Activated CD4-positive, alpha-beta T cell treated with anti-CD3 and anti-CD28 coated beads for 36 hours (primary cell): ENCODE results near the gene ECD. TPM values are rescaled to one million over a fixed set of nuclear protein-coding genes. Genes with fewer than 3 reads are reported as not detected.
A peak's percentile ranks its signal among the peaks of the same experiment; 100 is the strongest.
"Not testable (repeated sequence)": the region's sequence is repeated elsewhere in the genome, so short reads cannot be mapped to it uniquely, and the experiment has no call there.

Experiments used
- ATAC-seq: fragments of 200-7000 bp; cut with Tn5 transposase; one replicate; pipeline ENCODE4 v1.10.0; 2021; ENCODE audit warnings: mild to moderate bottlenecking, moderate library complexity
- CTCF ChIA-PET: fragments of 350-600 bp; sonication (Branson Sonifier 250); formaldehyde crosslinking; loops from one replicate; lab custom pipeline; 2021; ENCODE audit warnings: antibody characterized with exemption; lab: Charles Lee
- POLR2A ChIA-PET: fragments of 350-600 bp; sonication (Branson Sonifier 250); formaldehyde crosslinking; loops from one replicate; lab custom pipeline; 2021; ENCODE audit warnings: antibody characterized with exemption, inconsistent platforms; lab: Charles Lee
- DNase-seq: peaks from one replicate; pipeline ENCODE4 v3.0.0-alpha.2; 2020
- H3K27ac Mint-ChIP-seq: one replicate; pipeline ENCODE4 v1.8.0; 2021; ENCODE audit warnings: mixed read lengths
- H3K27me3 Mint-ChIP-seq: one replicate; pipeline ENCODE4 v1.8.0; 2021; ENCODE audit warnings: mixed read lengths
- H3K36me3 Mint-ChIP-seq: one replicate; pipeline ENCODE4 v1.8.0; 2021; ENCODE audit warnings: low read depth, mixed read lengths
- H3K4me1 Mint-ChIP-seq: one replicate; pipeline ENCODE4 v1.8.0; 2021; ENCODE audit warnings: mixed read lengths
- H3K4me3 Mint-ChIP-seq: one replicate; pipeline ENCODE4 v1.8.0; 2021; ENCODE audit warnings: mild to moderate bottlenecking, moderate library complexity, mixed read lengths
- H3K9me3 Mint-ChIP-seq: one replicate; pipeline ENCODE4 v1.8.0; 2021; ENCODE audit warnings: low read depth, mixed read lengths
- intact Hi-C, 2 experiments: fragments of 100-400 bp; cut with DNase I in 1 of 2; cut with micrococcal nuclease in 1 of 2; formaldehyde crosslinking; loops; one replicate each; pipeline versions ENCODE4 v1.14.2 to v1.15.1; 2022 to 2024; cut with DNase I, micrococcal nuclease
- total RNA-seq, 2 experiments: library from RNA; stranded (reverse); gene quantifications; one replicate each; pipeline ENCODE4 v1.2.3, GENCODE V29; 2021

ECD gene
- total RNA-seq, 2 experiments from 2014 or later = 41.0 to 50.7 TPM

GRCh38 chr10:73126343-73126742 lies 41.5 kb downstream of the ECD start:
- Mint-ChIP-seq H3K9me3 (no peaks in the 10 kb centered on the region), H3K27ac (no peak overlapping the region), H3K27me3 (no peaks in the 10 kb centered on the region), H3K4me1 (no peaks in the 10 kb centered on the region), H3K4me3 (no peak overlapping the region), H3K36me3 (peaks cover 23% of the 10 kb centered on the region)
- ATAC-seq = no peak
- intact Hi-C loops = no loop called here
- no peak for DNase-seq
- ChIA-PET CTCF (no interaction called here), POLR2A (no interaction called here)

- H3K4me3 Mint-ChIP-seq = no peak overlapping the region
- intact Hi-C loops = no loop called here
- no peaks in the 10 kb centered on the region for H3K9me3 Mint-ChIP-seq
- ATAC-seq (no peak), DNase-seq (no peak)
- ChIA-PET CTCF (interaction anchor here (0.6 kb wide), 1 partner anchor 48 kb away, joined by 3 read pairs; no protein-coding TSS in a partner anchor), POLR2A (no interaction called here)
- H3K4me1 Mint-ChIP-seq = peaks cover 6% of the 10 kb centered on the region
- H3K36me3 Mint-ChIP-seq = peaks cover 10% of the 10 kb centered on the region
- no peak overlapping the region for H3K27ac Mint-ChIP-seq
- no peaks in the 10 kb centered on the region for H3K27me3 Mint-ChIP-seq
These were observed 47.9 kb downstream of the ECD start for GRCh38 chr10:73119952-73120351.

- Mint-ChIP-seq H3K27me3 (no peaks in the 10 kb centered on the region), H3K27ac (peak overlapping the region; percentile 22), H3K4me3 (no peak overlapping the region), H3K4me1 (peaks cover 6% of the 10 kb centered on the region), H3K36me3 (peaks cover 10% of the 10 kb centered on the region), H3K9me3 (no peaks in the 10 kb centered on the region)
- ChIA-PET POLR2A (no interaction called here), CTCF (interaction anchor here (0.6 kb wide), 1 partner anchor 49 kb away, joined by 3 read pairs; no protein-coding TSS in a partner anchor)
- intact Hi-C loops = no loop called here
- ATAC-seq (no peak), DNase-seq (no peak)
These were observed 48.4 kb downstream of the ECD start for GRCh38 chr10:73119457-73119856.

GRCh38 chr10:73117976-73118743 lies 49.6 kb downstream of the ECD start:
- H3K4me3 Mint-ChIP-seq = no peak overlapping the region
- intact Hi-C loops = no loop called here
- DNase-seq = no peak
- H3K36me3 Mint-ChIP-seq = peaks cover 6% of the 10 kb centered on the region
- H3K9me3 Mint-ChIP-seq = no peaks in the 10 kb centered on the region
- ChIA-PET POLR2A (no interaction called here), CTCF (interaction anchor here (1.2 kb wide), 1 partner anchor 41 kb away, joined by 4 read pairs; no protein-coding TSS in a partner anchor)
- peak; percentile 30 for ATAC-seq
- no peak overlapping the region for H3K27ac Mint-ChIP-seq
- H3K4me1 Mint-ChIP-seq = peaks cover 6% of the 10 kb centered on the region
- no peaks in the 10 kb centered on the region for H3K27me3 Mint-ChIP-seq

GRCh38 chr10:73116017-73116416 lies 51.8 kb downstream of the ECD start:
- Mint-ChIP-seq H3K4me1 (peaks cover 11% of the 10 kb centered on the region), H3K9me3 (no peaks in the 10 kb centered on the region), H3K27me3 (no peaks in the 10 kb centered on the region), H3K27ac (no peak overlapping the region), H3K4me3 (no peak overlapping the region), H3K36me3 (peaks cover 2% of the 10 kb centered on the region)
- DNase-seq (no peak), ATAC-seq (no peak)
- ChIA-PET CTCF (no interaction called here), POLR2A (no interaction called here)
- intact Hi-C loops = no loop called here

- intact Hi-C loops = loop anchor here in 1 of 2 experiments (5.0 kb wide), 1 partner anchor 54 kb away; the partner anchor contains the start of genes ECD and FAM149B1
- H3K4me1 Mint-ChIP-seq = peaks cover 20% of the 10 kb centered on the region
- ATAC-seq (no peak), DNase-seq (no peak)
- H3K9me3 Mint-ChIP-seq = peaks cover 6% of the 10 kb centered on the region
- H3K36me3 Mint-ChIP-seq = peaks cover 19% of the 10 kb centered on the region
- no peaks in the 10 kb centered on the region for H3K27me3 Mint-ChIP-seq
- CTCF ChIA-PET = interaction anchor here (1.0 to 1.4 kb wide), 2 partner anchors 18 to 45 kb away, joined by 3 to 4 read pairs; no protein-coding TSS in a partner anchor
- no peak overlapping the region for H3K4me3 Mint-ChIP-seq
- POLR2A ChIA-PET = no interaction called here
- no peak overlapping the region for H3K27ac Mint-ChIP-seq
These were observed 54.3 kb downstream of the ECD start for GRCh38 chr10:73113551-73113950.

GRCh38 chr10:73112032-73112431 lies 55.8 kb downstream of the ECD start:
- Mint-ChIP-seq H3K4me1 (peaks cover 14% of the 10 kb centered on the region), H3K36me3 (peaks cover 24% of the 10 kb centered on the region)
- ChIA-PET CTCF (interaction anchor here (3.1 to 5.5 kb wide), 2 partner anchors 12 to 16 kb away, joined by 14 to 47 read pairs; partner anchors contain the start of gene P4HA1), POLR2A (interaction anchor here (0.6 kb wide), 1 partner anchor 16 kb away, joined by 3 read pairs; no protein-coding TSS in a partner anchor)
- ATAC-seq, DNase-seq, H3K9me3 Mint-ChIP-seq, H3K4me3 Mint-ChIP-seq, H3K27ac Mint-ChIP-seq, H3K27me3 Mint-ChIP-seq: not testable (repeated sequence)
- intact Hi-C loops = loop anchor here in 1 of 2 experiments (5.0 kb wide), 1 partner anchor 55 kb away; the partner anchor contains the start of genes ECD and FAM149B1

GRCh38 chr10:73110345-73110849 lies 57.4 kb downstream of the ECD start, which contains the start of gene NUDT13:
Gene NUDT13, plus strand, starts transcription at chr10:73110455. Its CDS starts 3,911 bp downstream, at chr10:73114366.
- DNase-seq = peak; percentile 60
- CTCF ChIA-PET = interaction anchor here (0.8 to 5.5 kb wide), 7 partner anchors 11 to 746 kb away, joined by 3 to 47 read pairs (median 4); partner anchors contain the start of gene P4HA1
- Mint-ChIP-seq H3K4me3 (peak within 1 kb of the TSS; percentile 71), H3K4me1 (peaks cover 14% of the 10 kb centered on the region), H3K27me3 (no peaks in the 10 kb centered on the region), H3K27ac (peak within 1 kb of the TSS; percentile 90), H3K9me3 (peaks cover 6% of the 10 kb centered on the region), H3K36me3 (peaks cover 26% of the 10 kb centered on the region)
- ATAC-seq = peak; percentile 89
- POLR2A ChIA-PET = interaction anchor here (0.7 to 2.5 kb wide), 3 partner anchors 14 to 54 kb away, joined by 3 to 18 read pairs (median 4); partner anchors contain the start of gene P4HA1
- intact Hi-C loops = loop anchor here (2.0 to 5.0 kb wide), 2 partner anchors 14 to 57 kb away; partner anchors contain the start of genes P4HA1 (in 2 of the 2), ECD (in 1 of the 2) and FAM149B1 (in 1 of the 2)

GRCh38 chr10:73109248-73109652 lies 58.6 kb downstream of the ECD start:
- H3K36me3 Mint-ChIP-seq = peaks cover 26% of the 10 kb centered on the region
- H3K4me3 Mint-ChIP-seq, intact Hi-C loops, H3K27me3 Mint-ChIP-seq, ATAC-seq, DNase-seq, H3K9me3 Mint-ChIP-seq, H3K27ac Mint-ChIP-seq: not testable (repeated sequence)
- H3K4me1 Mint-ChIP-seq = peaks cover 14% of the 10 kb centered on the region
- ChIA-PET CTCF (interaction anchor here (0.6 to 5.5 kb wide), 4 partner anchors 10 to 30 kb away, joined by 3 to 47 read pairs (median 8); partner anchors contain the start of gene P4HA1), POLR2A (interaction anchor here (0.6 to 2.5 kb wide), 3 partner anchors 10 to 263 kb away, joined by 3 to 18 read pairs (median 11); partner anchors contain the start of gene P4HA1)

GRCh38 chr10:73106301-73106700 lies 61.5 kb downstream of the ECD start:
- Mint-ChIP-seq H3K27me3 (no peaks in the 10 kb centered on the region), H3K36me3 (peaks cover 28% of the 10 kb centered on the region), H3K4me1 (peaks cover 11% of the 10 kb centered on the region), H3K27ac (no peak overlapping the region), H3K9me3 (peaks cover 6% of the 10 kb centered on the region), H3K4me3 (no peak overlapping the region)
- no peak for DNase-seq
- intact Hi-C loops = no loop called here
- ChIA-PET POLR2A (no interaction called here), CTCF (no interaction called here)
- no peak for ATAC-seq

GRCh38 chr10:73099141-73099540 lies 68.7 kb downstream of the ECD start:
- Mint-ChIP-seq H3K4me3 (no peak overlapping the region), H3K36me3 (peaks cover 13% of the 10 kb centered on the region), H3K27me3 (no peaks in the 10 kb centered on the region), H3K4me1 (peaks cover 17% of the 10 kb centered on the region), H3K27ac (no peak overlapping the region), H3K9me3 (no peaks in the 10 kb centered on the region)
- ChIA-PET CTCF (interaction anchor here (0.6 to 2.5 kb wide), 6 partner anchors 12 to 415 kb away, joined by 3 to 14 read pairs (median 4); partner anchors contain the start of gene NUDT13), POLR2A (interaction anchor here (0.8 kb wide), 1 partner anchor 10 kb away, joined by 3 read pairs; no protein-coding TSS in a partner anchor)
- no peak for ATAC-seq
- intact Hi-C loops = loop anchor here (5.0 to 10.0 kb wide), 4 partner anchors 37 to 898 kb away; partner anchors contain the start of genes DNAJC9 (in 1 of the 2), PPP3CB (in 1 of the 2) and VCL (in 1 of the 2)
- no peak for DNase-seq
